Activated naive CD4-positive, alpha-beta T cell treated with anti-CD3 and anti-CD28 coated beads for 36 hours (primary cell): ENCODE data around the gene AVPR1B. TPM values are rescaled to one million over a fixed set of nuclear protein-coding genes. Genes with fewer than 3 reads are reported as not detected.

ENCODE experiments used
- total RNA-seq, 2 experiments: library from RNA; stranded (reverse); gene quantifications; one replicate each; pipeline ENCODE4 v1.2.3, GENCODE V29; 2021

The AVPR1B gene
- total RNA-seq, 2 experiments from 2014 or later, result not detected

Other genes starting within 250 kb of the AVPR1B start
- gene SLC26A9, start 173.9 kb downstream of the AVPR1B start, total RNA-seq, result not detected
- gene RAB7B, start 114.0 kb downstream of the AVPR1B start, total RNA-seq, result not detected
- gene CTSE, start 93.5 kb downstream of the AVPR1B start, total RNA-seq, result not detected
- not detected for gene RHEX, start 64.2 kb downstream of the AVPR1B start, total RNA-seq
- 10 to 100 TPM; 55.1 to 56.0 TPM for gene FAM72A, start 85.5 kb upstream of the AVPR1B start, total RNA-seq
- gene SRGAP2, start 86.2 kb upstream of the AVPR1B start, total RNA-seq, result 10 to 100 TPM; 42.4 to 47.8 TPM